AG04449 (cell line): ENCODE measurements around the gene STARD7.

Experiments used
- CTCF ChIA-PET: fragments of 350-600 bp; formaldehyde crosslinking; extraction: SDS; loops from one replicate; lab custom pipeline; 2021; ENCODE audit warnings: antibody characterized with exemption; lab: Yijun Ruan, JAX
- POLR2A ChIA-PET: fragments of 400-600, 350-600 bp; formaldehyde crosslinking; extraction: SDS; loops from one replicate; lab custom pipeline; 2020; ENCODE audit warnings: antibody characterized with exemption, inconsistent platforms; lab: Yijun Ruan, JAX
- DNase-seq: peaks from one replicate; pipeline ENCODE4 v3.0.0-alpha.2; 2010; ENCODE audit warnings: low read depth, low spot score
- H3K4me3 ChIP-seq: 2 replicates; pipeline ENCODE4 v1.5.1; 2011; ENCODE audit warnings: low read depth, mild to moderate bottlenecking, control low read depth, low read length
- CTCF ChIP-seq: IDR thresholded peaks from one replicate; pipeline ENCODE4 v1.5.1; 2011; ENCODE audit warnings: mild to moderate bottlenecking, moderate library complexity, low read length, control low read depth, inconsistent platforms; ENCODE audit not compliant: insufficient read depth; ENCODE audit errors: missing control alignments

Gene STARD7

GRCh38 chr2:96151595-96152303 is 56.9 kb downstream of the STARD7 start:
- CTCF ChIA-PET, result interaction anchor here (1.1 to 5.7 kb wide), 4 partner anchors 11 to 159 kb away, joined by 3 to 41 read pairs (median 18); partner anchors contain the start of gene ASTL
- no peak for DNase-seq
- no peak for TF ChIP-seq CTCF
- H3K4me3 ChIP-seq, result no peak overlapping the region
- POLR2A ChIA-PET, result no interaction called here

GRCh38 chr2:96150791-96151594 is 57.6 kb downstream of the STARD7 start:
- TF ChIP-seq CTCF, result no peak
- H3K4me3 ChIP-seq, result no peak overlapping the region
- no peak for DNase-seq
- CTCF ChIA-PET, result interaction anchor here (1.8 to 5.7 kb wide), 3 partner anchors 11 to 23 kb away, joined by 5 to 41 read pairs (median 31); partner anchors contain the start of gene ASTL
- POLR2A ChIA-PET, result no interaction called here

GRCh38 chr2:96150007-96150640 is 58.5 kb downstream of the STARD7 start:
- CTCF ChIA-PET, result interaction anchor here (0.9 to 5.7 kb wide), 4 partner anchors 9 to 24 kb away, joined by 3 to 41 read pairs (median 18); partner anchors contain the start of gene ASTL
- POLR2A ChIA-PET, result no interaction called here
- no peak overlapping the region for H3K4me3 ChIP-seq
- DNase-seq, result no peak
- no peak for TF ChIP-seq CTCF

GRCh38 chr2:96148410-96149217 is 60.0 kb downstream of the STARD7 start:
- no peak overlapping the region for H3K4me3 ChIP-seq
- no peak for TF ChIP-seq CTCF
- peak; percentile 36 for DNase-seq
- POLR2A ChIA-PET, result interaction anchor here (1.2 kb wide), 1 partner anchor 59 kb away, joined by 3 read pairs; no protein-coding TSS in a partner anchor
- CTCF ChIA-PET, result interaction anchor here (1.0 to 5.7 kb wide), 5 partner anchors 11 to 126 kb away, joined by 3 to 41 read pairs (median 3); partner anchors contain the start of gene ASTL

GRCh38 chr2:96147593-96148201 is 60.9 kb downstream of the STARD7 start:
- TF ChIP-seq CTCF, result no peak
- POLR2A ChIA-PET, result interaction anchor here (1.2 kb wide), 1 partner anchor 60 kb away, joined by 3 read pairs; no protein-coding TSS in a partner anchor
- H3K4me3 ChIP-seq, result no peak overlapping the region
- DNase-seq, result no peak
- CTCF ChIA-PET, result interaction anchor here (1.0 to 5.7 kb wide), 6 partner anchors 10 to 125 kb away, joined by 3 to 41 read pairs (median 4); partner anchors contain the start of gene ASTL
